ENCODE measurements around the gene PRCC.

PRCC gene

DNA sequence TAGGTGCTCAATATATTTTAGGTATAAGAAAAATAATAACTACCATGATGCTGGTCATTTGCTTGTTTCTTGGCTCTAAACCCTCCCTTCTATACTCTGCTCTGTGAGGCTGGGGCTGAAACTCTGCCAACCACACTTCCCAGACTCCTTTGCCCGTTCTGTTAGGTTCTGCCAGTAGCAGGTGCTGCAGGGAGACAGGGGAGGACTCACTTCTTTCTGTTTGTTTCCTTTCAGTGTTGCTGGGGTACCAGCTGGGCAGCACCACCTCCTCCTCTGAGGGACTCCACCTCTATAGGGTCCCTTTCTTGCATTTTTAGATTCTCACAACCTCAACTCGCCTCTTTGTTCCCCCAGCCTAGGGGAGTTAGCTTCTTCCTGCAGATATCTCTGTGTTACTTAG lies 66.3 kb downstream of the PRCC start:
- H3K4me3 ChIP-seq (ENCODE audit: low read depth, low read length): no peak overlapping the region
- no peak for DNase-seq (ENCODE audit: low read depth)

DNA sequence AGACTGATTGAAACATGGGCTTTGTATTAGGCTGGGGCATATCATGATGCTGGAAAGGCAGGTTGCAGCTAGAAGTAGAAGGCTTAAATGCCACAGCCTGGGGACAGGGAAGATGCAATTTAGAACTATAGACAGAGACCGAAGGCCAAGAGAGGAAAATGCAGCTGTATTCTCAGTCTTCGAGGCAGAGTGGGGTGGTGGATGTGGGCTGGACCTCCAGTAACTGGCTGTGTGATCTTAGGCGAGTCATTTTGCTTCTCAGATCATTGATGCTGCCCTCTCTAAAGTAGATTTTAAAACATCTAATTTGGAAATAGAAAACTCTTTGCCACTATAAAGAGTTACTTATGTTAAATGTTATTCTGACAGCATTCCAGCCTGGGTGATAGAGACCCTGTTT lies 67.0 kb downstream of the PRCC start:
- no peak overlapping the region for H3K4me3 ChIP-seq (ENCODE audit: low read depth, low read length)
- DNase-seq (ENCODE audit: low read depth): no peak

DNA sequence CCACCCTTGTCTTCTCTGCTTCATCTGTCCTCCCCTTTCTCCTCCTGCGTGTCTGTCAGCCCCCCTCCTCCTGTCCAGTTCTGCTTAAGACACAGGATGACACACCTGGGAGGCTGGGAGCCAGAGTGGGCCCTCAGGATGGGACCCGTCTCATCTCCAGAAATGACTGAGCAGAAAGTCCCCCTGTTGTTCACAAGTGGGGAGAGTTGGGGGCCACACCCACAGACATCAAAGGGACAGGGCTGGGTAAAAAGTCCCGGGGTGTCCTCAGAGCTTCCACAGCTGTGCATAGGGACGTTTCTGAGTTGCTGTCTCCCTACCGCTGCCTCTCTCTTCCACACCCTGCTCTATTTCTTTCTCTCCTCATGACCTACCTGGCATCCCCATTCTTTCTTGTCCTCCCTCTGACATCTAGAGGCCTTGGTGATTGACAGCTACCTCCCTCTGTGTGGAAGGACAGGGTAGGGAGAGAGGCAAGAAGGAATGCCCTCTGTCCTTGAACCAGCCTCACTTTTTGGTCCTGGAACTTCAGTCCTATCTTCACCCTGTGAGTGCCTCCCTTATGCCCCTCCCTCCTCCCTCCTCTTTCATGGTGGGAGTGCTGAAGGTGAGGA lies 68.8 kb downstream of the PRCC start:
- no peak overlapping the region for H3K4me3 ChIP-seq (ENCODE audit: low read depth, low read length)
- no peak for DNase-seq (ENCODE audit: low read depth)

DNA sequence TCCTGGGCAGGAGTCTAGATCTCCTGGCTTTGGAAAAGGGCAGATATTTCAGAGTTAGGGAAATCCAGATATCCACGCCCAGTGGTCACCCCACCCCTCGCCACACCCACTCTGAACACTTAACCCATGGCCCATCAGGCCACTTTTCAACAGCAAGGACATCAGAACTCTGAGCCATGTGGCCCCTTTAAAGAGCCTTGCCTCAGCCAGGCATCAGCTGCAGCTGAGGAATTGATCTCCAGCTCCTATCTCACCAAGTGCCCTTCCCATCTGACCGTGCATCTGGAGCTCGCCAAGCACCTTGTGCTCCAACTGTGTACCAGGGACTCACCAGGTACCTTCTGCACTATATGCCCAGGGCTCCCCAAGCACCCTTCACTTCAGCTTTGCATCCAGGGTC lies 69.6 kb downstream of the PRCC start:
- H3K4me3 ChIP-seq (ENCODE audit: low read depth, low read length): no peak overlapping the region
- DNase-seq (ENCODE audit: low read depth): no peak

DNA sequence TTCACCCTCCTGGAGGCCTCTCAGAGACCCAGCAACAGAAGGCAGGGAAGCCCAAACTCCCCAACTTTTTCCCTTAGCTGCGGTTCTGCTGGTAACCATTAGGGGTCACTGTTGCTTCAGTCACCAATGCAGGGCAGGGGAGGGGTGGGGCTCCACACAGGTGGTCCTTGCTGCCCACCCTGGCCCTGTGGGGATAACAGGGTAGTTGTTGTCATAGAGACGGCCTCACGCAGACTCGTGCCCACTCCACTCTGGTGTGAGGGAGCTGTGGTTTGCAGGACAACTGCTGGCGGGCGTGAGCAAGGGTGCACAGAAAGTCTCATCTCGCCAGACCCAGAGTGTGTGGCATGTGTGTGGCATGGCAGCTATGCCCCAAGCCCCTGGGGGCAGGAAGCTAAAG lies 71.6 kb downstream of the PRCC start:
- no peak overlapping the region for H3K4me3 ChIP-seq (ENCODE audit: low read depth, low read length)
- no peak for DNase-seq (ENCODE audit: low read depth)

DNA sequence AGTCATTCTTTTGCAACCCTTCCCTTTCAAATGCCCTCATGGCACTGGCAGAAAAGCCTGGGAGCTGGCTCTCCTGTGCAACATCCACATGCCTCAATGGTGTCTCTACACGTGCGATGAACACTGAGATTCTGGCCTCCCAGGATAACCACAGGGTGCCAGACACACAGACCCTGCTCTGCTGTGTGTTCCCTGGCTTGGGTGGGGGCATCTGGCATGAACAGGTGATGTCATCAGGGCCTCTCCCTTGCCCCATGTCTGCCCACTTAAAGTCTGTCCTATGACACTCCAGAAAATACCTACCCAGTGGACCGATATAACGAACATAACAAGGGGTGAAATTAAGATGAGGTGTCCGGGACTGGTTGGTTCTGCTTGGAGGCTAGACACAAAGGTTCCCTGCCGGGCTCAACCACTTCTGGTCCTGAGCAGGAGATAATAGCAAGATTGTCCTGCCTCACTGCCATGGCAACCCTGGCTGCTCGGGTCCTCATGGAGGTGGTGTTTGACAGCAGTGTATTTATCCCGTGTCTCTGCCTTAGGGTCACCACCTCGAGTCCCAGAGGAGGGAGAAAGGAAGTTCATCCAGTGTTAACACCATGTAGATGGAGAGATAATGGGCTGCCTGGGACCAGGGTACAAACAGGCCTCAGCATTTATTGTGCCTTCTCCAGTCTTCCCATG lies 72.2 kb downstream of the PRCC start:
- no peak for DNase-seq (ENCODE audit: low read depth)
- H3K4me3 ChIP-seq (ENCODE audit: low read depth, low read length): no peak overlapping the region

DNA sequence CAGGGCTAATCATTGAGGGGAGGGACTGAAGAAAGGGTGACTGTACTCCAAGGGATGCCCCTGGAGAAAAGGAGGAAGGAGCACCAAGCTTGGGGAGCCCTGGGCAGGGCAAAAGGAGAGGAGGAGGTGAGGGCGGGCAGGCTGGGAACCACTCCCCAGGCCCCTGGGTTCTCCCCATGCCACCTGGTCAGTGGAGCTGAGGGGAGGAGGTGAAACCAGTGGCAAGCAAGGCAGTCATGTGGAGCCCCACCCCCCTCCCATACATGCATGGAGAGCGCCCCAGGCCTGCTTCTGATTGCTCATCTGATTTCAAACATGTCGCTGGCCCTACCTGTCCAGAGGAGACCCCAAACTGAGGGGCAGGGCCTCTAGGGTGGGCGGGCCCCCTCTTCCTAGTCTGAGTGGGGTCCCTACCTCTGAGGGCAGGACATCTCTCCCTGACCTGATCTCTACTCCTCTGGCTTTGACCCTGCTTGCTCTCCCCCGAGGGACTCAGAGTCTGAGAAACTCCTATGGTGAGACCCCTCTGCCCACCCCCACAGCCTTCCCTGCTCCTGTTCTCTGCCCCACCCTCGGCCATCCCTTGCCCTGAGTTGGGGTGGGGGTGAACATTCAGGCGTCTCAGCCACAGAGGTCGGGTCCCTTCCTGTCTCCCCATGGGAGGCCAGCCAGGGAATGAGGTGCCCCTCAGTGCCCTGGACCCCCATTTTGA lies 73.0 kb downstream of the PRCC start:
- no peak for DNase-seq (ENCODE audit: low read depth)
- H3K4me3 ChIP-seq (ENCODE audit: low read depth, low read length): no peak overlapping the region

DNA sequence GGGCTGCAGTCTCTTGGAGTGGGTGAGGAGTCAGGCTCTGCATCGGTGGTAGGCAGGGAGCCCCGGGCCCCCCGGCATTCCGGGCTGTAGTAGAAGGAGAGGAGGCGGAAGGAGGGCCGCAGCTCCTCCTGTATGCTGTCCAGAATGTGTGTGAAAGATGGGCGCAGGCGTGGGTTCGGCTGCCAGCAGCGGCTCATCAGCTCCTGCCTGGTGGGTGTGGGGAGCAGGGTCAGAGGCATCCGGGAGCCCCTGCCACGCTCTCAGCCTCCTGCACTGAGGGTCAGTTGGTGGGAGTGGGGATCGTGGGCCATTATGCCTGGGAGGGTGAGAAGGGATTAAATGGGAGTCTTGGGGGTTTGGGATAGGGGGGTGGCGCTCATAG lies 73.6 kb downstream of the PRCC start:
- no peak for DNase-seq (ENCODE audit: low read depth)
- H3K4me3 ChIP-seq (ENCODE audit: low read depth, low read length): no peak overlapping the region

DNA sequence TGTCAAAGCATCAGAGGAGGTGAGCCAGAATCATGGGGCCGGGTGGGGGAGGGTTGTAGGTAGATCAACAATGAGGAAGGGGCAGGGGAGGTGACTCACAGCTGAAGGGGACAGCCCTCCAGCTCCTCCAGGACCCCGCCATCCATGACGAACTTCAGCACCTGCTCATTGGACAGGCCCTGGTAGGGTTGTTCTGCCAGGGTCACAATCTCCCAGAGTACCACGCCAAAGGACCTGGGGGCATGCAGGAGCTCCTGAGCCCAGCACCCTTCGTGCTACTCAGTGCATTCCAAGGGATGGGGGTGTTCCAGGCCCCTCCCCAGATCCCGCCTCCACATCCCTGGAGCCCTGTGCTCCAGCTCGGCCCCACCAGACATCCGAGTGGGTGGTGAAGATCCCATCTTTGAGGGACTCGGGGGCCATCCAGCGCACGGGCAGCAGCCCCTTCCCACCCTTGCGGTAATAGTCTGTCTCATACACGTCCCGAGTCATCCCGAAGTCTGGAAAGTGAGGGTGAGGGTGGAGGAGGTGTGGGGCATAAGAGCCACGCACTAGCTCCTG lies 74.0 kb downstream of the PRCC start:
- no peak overlapping the region for H3K4me3 ChIP-seq (ENCODE audit: low read depth, low read length)
- no peak for DNase-seq (ENCODE audit: low read depth)

DNA sequence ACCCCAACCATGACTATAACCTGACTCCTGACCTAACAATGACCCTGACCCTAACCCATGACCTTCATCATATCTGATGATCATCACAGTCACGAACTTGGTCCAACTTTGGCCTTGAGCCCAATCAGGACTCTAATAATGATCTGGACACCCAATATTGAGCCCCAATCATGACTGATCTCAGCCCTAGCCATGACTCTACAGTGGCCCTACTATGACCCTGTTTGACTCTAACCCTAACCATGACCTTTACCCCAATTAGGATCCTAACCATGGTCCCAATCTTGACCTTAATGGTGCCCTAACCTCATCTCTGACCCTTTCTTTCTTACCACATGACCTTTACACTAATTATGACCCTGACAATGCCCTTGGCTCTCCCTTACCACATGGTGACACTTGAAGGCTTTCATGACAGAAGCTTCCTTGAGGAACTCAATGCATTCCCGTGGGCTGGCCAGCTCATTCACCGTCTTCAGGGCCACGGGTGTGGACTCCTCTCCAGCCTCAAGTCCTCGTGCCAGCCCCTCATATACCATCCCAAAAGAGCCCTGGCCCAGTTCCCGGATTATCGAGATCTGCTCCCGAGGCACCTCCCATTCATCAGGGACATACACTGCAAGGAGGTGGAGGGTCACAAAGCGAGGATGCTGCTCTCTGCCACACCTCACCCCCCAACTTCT lies 75.4 kb downstream of the PRCC start:
- H3K4me3 ChIP-seq (ENCODE audit: low read depth, low read length): no peak overlapping the region
- no peak for DNase-seq (ENCODE audit: low read depth)

DNA sequence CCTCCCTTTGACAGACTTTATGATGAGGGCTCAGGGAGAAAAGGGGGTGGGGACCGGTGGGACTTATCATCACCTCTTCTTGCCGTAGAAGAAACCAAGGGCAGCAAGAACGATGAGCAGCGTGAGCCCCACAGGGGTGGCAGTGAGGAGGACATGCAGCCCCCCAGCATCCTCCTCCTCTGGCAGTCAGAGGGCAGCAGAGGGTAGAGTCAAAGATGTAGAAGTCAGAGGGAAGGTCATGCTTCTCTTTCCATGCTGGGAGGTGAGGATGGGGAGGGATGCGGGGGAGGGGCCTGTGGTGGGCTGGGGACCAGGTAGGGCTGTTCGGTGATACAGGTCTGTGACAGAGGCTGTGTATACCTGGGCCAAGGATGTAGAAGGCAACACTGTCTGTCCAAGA lies 76.8 kb downstream of the PRCC start:
- no peak for DNase-seq (ENCODE audit: low read depth)

DNA sequence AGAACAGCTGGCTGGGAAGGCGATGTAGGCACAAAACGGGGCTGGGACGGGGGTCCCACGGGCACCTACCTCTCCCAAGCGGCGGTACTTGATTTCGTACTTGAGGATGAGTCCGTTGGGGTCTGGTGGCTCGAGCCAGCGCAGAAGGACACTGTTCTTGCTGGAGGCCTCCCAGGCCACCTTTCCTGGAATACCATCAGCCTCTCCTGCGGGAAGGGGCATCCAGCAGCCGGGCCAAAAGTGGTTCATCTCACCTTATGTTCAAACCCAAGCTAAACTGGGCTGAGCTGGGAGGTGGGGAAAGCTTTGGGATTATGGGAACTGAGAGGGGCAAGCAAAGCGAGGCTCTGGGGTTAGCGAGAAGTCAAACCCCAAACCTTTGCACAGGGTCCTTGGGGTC lies 77.3 kb downstream of the PRCC start:
- no peak for DNase-seq (ENCODE audit: low read depth)
- no peak overlapping the region for H3K4me3 ChIP-seq (ENCODE audit: low read depth, low read length)

More for the DNA sequence above, 76.8 kb downstream of the PRCC start:
- H3K4me3 ChIP-seq (ENCODE audit: low read depth, low read length): no peak overlapping the region

DNA sequence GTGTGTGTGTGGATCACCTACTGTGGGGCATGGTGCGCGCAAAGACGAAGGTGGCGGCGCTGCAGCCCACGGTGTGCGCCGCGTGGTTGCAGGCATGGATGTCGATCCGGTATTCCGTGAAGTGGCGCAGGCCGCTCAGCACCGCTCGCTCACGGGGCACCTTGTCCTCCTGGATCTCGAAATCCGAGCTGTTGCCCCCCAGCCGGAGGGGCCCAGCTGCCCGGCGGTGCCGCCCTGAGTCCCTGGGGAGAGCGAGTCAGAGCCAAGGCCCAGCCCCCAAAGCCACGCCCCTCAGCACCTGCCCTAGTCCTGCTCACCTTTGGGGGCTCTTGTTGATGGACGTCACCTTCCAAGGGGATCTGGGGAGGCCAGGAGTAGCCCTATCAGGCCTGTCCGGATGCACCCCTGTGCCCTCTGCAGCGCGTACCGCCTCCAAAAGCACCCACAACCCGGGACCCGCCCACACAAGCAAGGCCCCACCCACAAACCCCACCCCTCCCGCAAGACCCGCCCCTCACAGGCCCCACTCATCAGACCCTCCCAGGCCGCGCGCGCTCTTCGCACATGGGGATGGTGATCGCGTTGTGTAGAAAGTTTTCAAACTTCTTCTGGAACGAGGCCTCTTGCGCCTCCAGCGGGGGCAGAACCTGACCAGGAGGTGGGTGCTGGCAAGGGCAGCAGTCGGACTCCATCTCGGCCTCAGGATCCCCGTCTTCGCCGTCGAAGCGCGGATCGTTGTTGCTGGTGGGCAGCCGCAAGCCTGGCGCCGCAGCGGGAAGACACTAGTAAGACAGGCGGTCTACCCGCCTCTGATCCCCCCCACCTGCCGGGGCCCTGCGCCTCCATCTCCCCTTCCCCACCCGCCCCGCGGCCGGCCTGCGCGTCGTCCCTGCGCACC lies 78.0 kb downstream of the PRCC start:
- DNase-seq (ENCODE audit: low read depth): no peak
- H3K4me3 ChIP-seq (ENCODE audit: low read depth, low read length): no peak overlapping the region

DNA sequence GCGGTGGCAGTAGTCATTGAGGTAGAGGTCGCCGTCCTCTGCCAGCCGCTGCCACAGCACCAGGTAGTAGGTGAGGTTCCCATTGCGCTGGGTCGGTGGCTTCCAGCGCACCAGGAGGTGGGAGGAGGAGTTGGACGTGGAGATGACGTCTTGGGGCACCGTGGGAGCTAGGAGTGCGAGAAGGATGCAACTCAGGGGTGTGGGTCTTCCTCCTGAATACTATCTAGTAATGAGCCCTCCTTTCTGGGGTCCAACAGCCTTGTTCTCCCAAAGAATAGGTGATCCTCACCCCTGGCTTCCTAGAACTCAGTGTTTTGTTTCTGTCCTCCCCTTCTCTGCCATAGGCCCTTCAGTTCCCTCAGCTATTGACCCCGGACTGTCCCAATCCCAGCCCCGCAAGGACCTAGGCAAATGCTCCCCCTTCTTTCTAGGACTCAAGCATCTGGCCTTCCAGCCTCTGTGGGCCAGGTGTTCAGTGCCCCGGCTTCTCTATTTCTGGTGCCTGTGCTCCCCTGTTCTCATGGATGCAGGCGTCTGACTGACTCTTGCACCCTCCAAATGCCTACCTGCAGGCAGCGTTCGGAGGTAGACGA lies 78.7 kb downstream of the PRCC start:
- DNase-seq (ENCODE audit: low read depth): no peak
- H3K4me3 ChIP-seq (ENCODE audit: low read depth, low read length): no peak overlapping the region

DNA sequence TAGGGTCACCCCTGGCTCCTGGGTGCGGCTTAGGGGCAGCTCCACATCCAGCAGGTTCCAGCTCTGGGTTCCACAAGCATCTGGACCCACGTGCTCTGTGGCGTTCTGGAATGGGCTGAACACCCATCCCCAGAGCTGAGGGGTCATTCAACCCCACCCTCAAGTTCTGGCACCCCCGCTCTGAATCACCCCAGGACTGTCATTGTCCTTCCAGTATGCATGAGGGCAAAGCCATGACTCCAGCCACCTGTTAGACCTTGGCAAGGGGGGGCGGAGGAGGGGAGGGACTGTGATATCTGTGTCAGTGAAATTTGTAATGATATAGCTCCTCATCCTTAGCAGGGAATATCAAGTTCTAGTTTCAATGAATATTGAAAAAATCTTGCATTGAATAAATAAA lies 79.3 kb downstream of the PRCC start:
- no peak for DNase-seq (ENCODE audit: low read depth)
- no peak overlapping the region for H3K4me3 ChIP-seq (ENCODE audit: low read depth, low read length)

DNA sequence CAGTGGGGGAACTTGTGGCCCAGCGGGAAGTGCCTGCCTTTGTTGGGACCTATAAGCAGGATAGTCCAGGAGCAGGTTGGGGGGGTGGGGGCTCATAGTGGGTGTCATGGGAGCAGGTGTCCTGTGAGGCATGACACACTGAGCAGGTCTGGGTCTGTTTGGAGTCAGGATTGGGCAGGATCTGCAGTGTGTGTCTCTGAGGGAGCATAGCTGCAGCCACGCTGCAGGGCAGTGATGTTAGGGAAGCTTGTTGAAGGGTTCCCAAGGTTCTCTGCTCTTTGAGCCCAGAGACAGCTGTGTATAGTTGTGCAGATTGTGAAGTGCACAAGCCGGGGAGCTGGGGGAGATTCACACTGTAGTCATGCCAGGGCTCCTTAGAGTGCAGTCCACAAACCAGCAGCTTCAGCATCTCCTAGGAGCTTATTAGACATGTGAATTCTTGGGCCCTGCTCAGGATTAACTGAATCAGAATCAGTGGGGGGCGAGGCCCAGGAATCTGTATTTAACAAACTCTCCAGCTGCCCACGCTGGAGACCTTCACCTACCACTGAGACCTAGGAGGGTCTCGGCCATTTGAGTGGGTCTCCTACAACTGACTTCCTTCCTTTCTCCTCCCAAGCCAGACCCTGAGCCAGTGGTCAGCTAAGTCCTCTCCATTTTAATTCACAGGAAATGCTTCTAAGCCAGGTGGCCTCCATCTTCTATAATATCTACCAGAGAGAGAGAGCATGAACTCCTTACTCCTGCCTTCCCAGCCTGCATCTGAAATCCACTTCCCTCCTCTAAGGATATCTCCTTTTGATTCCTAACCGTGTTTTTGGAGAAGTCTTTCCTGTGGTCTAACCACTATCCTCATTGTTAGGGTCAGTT lies 80.5 kb downstream of the PRCC start:
- no peak overlapping the region for H3K4me3 ChIP-seq (ENCODE audit: low read depth, low read length)
- no peak for DNase-seq (ENCODE audit: low read depth)

DNA sequence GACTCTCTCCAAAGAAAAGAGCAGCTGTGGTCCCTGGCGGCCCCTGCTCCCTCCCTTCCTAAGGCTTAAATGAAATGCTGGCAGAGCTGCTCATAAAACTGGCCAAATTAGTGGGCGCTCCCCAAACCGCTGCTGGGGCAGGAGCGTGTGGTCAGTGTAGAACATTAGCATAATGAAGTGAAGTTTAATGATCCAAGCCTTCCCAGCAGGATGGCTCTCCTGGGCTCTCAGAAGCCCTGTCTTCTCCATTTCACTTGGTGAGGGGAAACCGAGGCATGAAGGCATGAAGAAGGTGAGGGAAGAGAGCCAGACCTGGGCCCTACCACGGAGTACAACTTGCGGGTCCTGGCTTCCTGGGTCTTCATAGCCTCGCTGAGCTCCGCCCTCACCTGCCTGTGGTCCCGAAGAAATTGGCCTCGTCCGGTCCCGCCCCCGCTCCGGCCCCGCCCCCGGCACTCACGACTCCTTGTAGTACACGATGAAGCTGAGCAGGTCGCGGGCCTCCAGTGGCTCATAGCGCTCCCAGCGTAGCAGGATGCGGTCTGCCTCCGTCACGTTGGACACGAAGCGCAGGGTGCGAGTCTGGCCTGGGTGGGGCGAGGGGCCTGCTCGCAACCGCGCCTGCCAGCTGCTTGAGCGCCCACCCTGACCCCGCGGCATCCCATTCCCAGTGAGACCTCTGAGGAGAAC lies 81.3 kb downstream of the PRCC start:
- DNase-seq (ENCODE audit: low read depth): no peak
- no peak overlapping the region for H3K4me3 ChIP-seq (ENCODE audit: low read depth, low read length)

DNA sequence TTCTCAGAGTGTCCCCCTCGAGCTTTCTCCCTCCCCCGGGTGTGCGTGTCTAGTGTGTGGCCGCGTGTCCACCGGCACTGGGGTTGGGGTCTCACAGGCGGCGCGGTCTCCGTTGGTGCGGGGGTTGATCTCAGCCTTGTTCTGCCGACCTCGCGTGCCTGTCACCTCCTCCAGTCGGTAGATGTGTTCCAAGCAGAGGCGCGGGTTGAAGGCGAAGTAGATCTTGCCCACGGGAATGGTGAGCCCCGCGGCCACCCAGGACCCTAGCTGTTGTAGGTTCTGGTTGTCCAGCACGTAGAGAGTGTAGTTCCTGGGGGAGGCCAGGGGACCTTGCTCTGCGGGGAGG lies 81.8 kb downstream of the PRCC start:
- H3K4me3 ChIP-seq (ENCODE audit: low read depth, low read length): no peak overlapping the region
- DNase-seq (ENCODE audit: low read depth): no peak
